SK-N-SH treated with all-trans-retinoic acid at 6 μM for 48 hours (cell line): ENCODE data around the gene PRIMA1.

Experiments used
- GLIS3 ChIP-seq: fragments of 250-450 bp; sonication (Bioruptor Pico); IDR thresholded peaks from 2 replicates; pipeline ENCODE4 v1.5.0; 2020; ENCODE audit warnings: mild to moderate bottlenecking, moderate library complexity
- ZNF70 ChIP-seq: fragments of 450-650 bp; formaldehyde crosslinking; IDR thresholded peaks from 2 replicates; pipeline ENCODE4 v1.5.0; 2020; ENCODE audit warnings: mild to moderate bottlenecking, moderate library complexity

DNA sequence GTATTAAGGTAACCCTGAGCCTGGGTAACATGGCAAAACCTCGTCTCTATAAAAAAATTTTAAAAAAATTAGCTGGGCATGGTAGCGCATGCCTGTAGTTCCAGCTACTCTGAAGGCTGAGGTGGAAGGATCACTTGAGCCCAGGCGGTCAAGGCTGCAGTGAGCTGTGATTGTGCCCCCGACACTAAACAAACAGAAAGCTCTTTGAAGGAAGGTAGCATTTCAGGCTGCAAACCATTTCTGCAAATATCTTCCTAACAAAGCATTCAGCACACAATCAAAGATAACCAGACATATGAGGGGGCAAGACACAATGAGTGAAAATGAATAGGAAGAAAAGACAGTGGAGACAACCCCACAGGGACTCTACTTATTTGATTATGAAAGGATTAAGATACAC lies 118.7 kb downstream of the PRIMA1 start:
- TF ChIP-seq GLIS3 (CRISPR knock-in tag) = no peak
- TF ChIP-seq ZNF70 (CRISPR knock-in tag) = no peak
